SK-N-MC (cell line): ENCODE measurements around the gene MFNG.

Source experiments
- DNase-seq: peaks from one replicate; pipeline ENCODE4 v3.0.0-alpha.2; 2011; ENCODE audit warnings: low read depth, low spot score
- H3K27ac ChIP-seq: fragments of 200-600 bp; sonication (generic); 2 replicates; pipeline ENCODE4 v1.5.1; 2016; ENCODE audit warnings: mixed run types
- H3K36me3 ChIP-seq: fragments of 200-600 bp; sonication (generic); 2 replicates; pipeline ENCODE4 v1.6.1; 2017; ENCODE audit warnings: antibody characterized with exemption, low read length, mixed read lengths; ENCODE audit not compliant: insufficient read depth
- H3K4me3 ChIP-seq: fragments of 200-600 bp; sonication (generic); 2 replicates; pipeline ENCODE4 v1.5.1; 2016
- H3K9ac ChIP-seq: fragments of 200-600 bp; sonication (generic); 2 replicates; pipeline ENCODE4 v1.8.0; 2017; ENCODE audit warnings: mixed run types, mixed read lengths; ENCODE audit not compliant: insufficient read length
- H3K9me3 ChIP-seq: fragments of 200-600 bp; sonication (generic); 2 replicates; pipeline ENCODE4 v1.6.1; 2017; ENCODE audit warnings: low read depth, mild to moderate bottlenecking, antibody characterized with exemption, low read length, moderate library complexity, mixed read lengths
- EZH2 ChIP-seq: fragments of 200-600 bp; sonication (generic); IDR thresholded peaks from one replicate; pipeline ENCODE4 v1.6.1; 2017; ENCODE audit warnings: antibody characterized with exemption
- FOXP2 ChIP-seq: optimal IDR thresholded peaks from 2 replicates; pipeline ENCODE3; 2011; ENCODE audit warnings: mild to moderate bottlenecking, moderate library complexity; ENCODE audit not compliant: insufficient read depth; ENCODE audit errors: extremely low read length, control extremely low read depth
- POLR2AphosphoS5 ChIP-seq: IDR thresholded peaks from 2 replicates; pipeline ENCODE4 v1.6.1; 2012; ENCODE audit warnings: mild to moderate bottlenecking, low read depth, low read length, borderline replicate concordance

Gene MFNG

DNA sequence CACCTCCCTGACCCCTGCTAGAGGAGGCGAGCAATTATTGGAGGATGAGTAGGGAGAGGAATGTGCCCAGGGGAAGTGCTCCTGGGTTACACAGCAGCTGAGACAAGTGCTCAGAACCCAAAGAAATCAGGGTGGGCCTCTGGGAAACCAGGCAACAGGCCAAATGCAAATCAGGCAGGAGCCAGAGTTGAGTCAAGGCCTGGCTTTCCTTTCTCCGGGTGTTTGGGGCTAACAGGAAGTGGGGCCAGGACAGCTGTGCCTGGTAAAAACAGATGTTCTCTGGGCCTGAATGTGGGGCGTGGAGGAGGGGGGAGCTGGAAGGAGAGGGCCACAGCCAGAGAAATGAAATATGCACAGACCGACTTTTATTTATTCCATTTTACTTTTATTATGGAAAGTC, 22.0 kb downstream of the MFNG start:
- no peak for TF ChIP-seq EZH2
- no peak for TF ChIP-seq FOXP2
- no peak for TF ChIP-seq POLR2AphosphoS5

DNA sequence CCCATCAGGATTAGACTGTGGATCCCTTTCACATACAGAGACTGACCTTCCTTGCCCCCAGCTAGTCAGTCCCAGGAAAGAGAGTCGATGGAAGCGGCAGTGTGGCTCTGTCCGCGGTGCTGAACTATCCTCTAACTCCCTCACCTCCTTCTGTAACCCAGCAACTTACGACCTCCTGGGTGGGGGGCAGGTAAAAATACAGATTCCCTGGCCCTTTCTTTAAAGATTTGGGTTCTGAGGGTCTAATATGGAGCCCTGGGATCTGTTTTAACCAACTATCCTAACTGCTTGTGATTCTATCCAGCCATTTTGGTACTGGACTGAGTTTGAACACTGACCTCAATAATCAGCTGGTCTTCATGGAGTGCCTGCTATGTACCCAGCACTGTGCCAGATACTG, 23.2 kb downstream of the MFNG start:
- H3K4me3 ChIP-seq = no peak overlapping the region
- H3K36me3 ChIP-seq = no peaks in the 10 kb centered on the region
- no peak overlapping the region for H3K9ac ChIP-seq
- H3K9me3 ChIP-seq = no peaks in the 10 kb centered on the region
- no peak for DNase-seq
- no peak overlapping the region for H3K27ac ChIP-seq
- TF ChIP-seq FOXP2 (no peak), POLR2AphosphoS5 (no peak), EZH2 (no peak)

More for the DNA sequence above, 22.0 kb downstream of the MFNG start:
- Histone ChIP-seq H3K9ac (no peak overlapping the region), H3K4me3 (no peak overlapping the region), H3K27ac (no peak overlapping the region), H3K9me3 (no peaks in the 10 kb centered on the region), H3K36me3 (no peaks in the 10 kb centered on the region)
- DNase-seq = no peak

DNA sequence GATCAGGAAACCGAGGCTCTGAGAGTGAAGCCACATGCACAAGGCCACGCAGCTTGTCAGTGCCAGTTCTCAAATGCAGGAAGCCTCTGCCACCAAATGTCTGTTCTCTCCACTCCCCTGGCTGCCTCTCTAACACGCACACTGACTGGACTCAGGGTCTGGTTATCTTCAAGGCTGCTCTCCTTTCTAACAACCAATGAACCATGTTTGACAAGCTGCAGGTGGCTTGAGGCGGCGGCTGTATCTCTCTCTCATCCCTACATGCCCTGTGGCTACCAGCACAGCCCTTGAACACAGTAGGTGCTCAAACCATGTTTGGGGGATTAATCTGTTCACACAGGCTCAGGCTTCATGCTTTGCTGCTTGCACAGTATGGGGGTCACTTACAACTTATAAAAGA, 23.7 kb downstream of the MFNG start:
- Histone ChIP-seq H3K9me3 (no peaks in the 10 kb centered on the region), H3K27ac (no peak overlapping the region), H3K36me3 (no peaks in the 10 kb centered on the region), H3K4me3 (no peak overlapping the region), H3K9ac (no peak overlapping the region)
- TF ChIP-seq FOXP2 = no peak
- no peak for TF ChIP-seq EZH2
- TF ChIP-seq POLR2AphosphoS5 = no peak
- DNase-seq = no peak

GRCh38 chr22:37461961-37462360, 24.2 kb downstream of the MFNG start:
- no peaks in the 10 kb centered on the region for H3K36me3 ChIP-seq
- TF ChIP-seq FOXP2 = no peak
- TF ChIP-seq POLR2AphosphoS5 = no peak
- no peak for TF ChIP-seq EZH2
- no peak for DNase-seq
- H3K27ac ChIP-seq = no peak overlapping the region
- no peak overlapping the region for H3K4me3 ChIP-seq
- H3K9ac ChIP-seq = no peak overlapping the region
- H3K9me3 ChIP-seq = no peaks in the 10 kb centered on the region

DNA sequence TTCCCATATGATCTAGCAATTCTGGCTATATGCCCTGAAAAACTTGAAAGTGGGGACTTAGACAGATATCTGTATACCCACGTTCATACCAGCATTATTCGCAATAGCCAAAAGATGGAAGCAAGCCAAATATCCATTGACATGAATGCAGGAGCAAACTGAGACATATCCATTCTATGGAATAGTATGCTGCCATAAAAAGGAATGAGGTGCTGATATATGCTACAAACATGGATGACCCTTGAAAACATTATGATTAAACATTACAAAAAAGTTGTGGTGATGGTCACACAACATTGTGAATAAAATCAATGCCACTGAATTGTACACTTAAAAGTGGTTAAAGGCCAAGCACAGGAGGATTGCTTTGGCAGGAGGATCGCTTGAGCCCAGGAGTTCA, 25.5 kb downstream of the MFNG start:
- H3K9me3 ChIP-seq = no peaks in the 10 kb centered on the region
- DNase-seq = no peak
- TF ChIP-seq POLR2AphosphoS5 = no peak
- TF ChIP-seq FOXP2 = no peak
- TF ChIP-seq EZH2 = no peak
- no peak overlapping the region for H3K4me3 ChIP-seq
- H3K9ac ChIP-seq = no peak overlapping the region
- H3K36me3 ChIP-seq = no peaks in the 10 kb centered on the region
- H3K27ac ChIP-seq = no peak overlapping the region

GRCh38 chr22:37459206-37459605, 27.0 kb downstream of the MFNG start:
- DNase-seq = no peak
- Histone ChIP-seq H3K4me3 (no peak overlapping the region), H3K9me3 (no peaks in the 10 kb centered on the region), H3K27ac (no peak overlapping the region), H3K9ac (no peak overlapping the region), H3K36me3 (no peaks in the 10 kb centered on the region)
- TF ChIP-seq FOXP2 = no peak
- TF ChIP-seq POLR2AphosphoS5 = no peak

- no peak for DNase-seq
- no peaks in the 10 kb centered on the region for H3K36me3 ChIP-seq
- H3K9ac ChIP-seq = no peak overlapping the region
- no peak overlapping the region for H3K4me3 ChIP-seq
- no peak overlapping the region for H3K27ac ChIP-seq
- no peak for TF ChIP-seq EZH2
- TF ChIP-seq POLR2AphosphoS5 = no peak
- no peak for TF ChIP-seq FOXP2
- no peaks in the 10 kb centered on the region for H3K9me3 ChIP-seq
These were observed 28.9 kb downstream of the MFNG start for GRCh38 chr22:37457093-37457893.

DNA sequence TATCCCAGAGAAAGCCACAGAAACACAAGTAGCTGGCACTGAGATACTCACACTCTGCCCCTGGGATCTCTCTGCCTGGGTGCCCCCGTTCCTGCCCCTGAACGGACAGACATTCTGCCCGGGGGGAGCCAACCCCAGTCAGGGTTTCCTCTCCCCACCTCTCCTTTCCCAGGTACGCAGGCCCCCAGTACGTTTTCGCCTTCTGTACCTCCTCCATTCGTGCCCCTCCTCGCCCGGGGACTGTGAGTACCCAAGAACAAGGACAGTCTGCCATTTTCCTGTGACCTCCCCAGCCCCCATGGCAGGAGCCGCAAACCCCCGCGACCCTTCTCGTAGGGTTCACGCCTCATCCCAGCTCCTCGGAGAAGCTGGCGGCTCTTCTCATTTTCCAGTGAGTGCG, 29.8 kb downstream of the MFNG start:
- Histone ChIP-seq H3K4me3 (no peak overlapping the region), H3K36me3 (no peaks in the 10 kb centered on the region), H3K27ac (no peak overlapping the region), H3K9ac (no peak overlapping the region), H3K9me3 (no peaks in the 10 kb centered on the region)
- no peak for DNase-seq
- TF ChIP-seq EZH2 (no peak), FOXP2 (no peak), POLR2AphosphoS5 (no peak)

GRCh38 chr22:37455896-37456295, 30.3 kb downstream of the MFNG start:
- Histone ChIP-seq H3K27ac (no peak overlapping the region), H3K4me3 (no peak overlapping the region), H3K9me3 (no peaks in the 10 kb centered on the region), H3K9ac (no peak overlapping the region), H3K36me3 (no peaks in the 10 kb centered on the region)
- TF ChIP-seq FOXP2 (no peak), POLR2AphosphoS5 (no peak)
- no peak for DNase-seq
